Calu3 (cell line): ENCODE measurements around the gene MICAL3. TPM values are rescaled to one million over a fixed set of nuclear protein-coding genes. Genes with fewer than 3 reads are reported as not detected.
"Not testable (repeated sequence)": the region's sequence is repeated elsewhere in the genome, so short reads cannot be mapped to it uniquely, and the experiment has no call there.

Experiments
- BruUV-seq: library from RNA; stranded (reverse); fragments of 400-500 nt; replicated peaks from 2 replicates; lab custom pipeline; 2021; lab: Mats Ljungman, UMichigan
- CTCF ChIA-PET: fragments of 300-600 bp; sonication (Branson Sonifier 250); formaldehyde crosslinking; loops from one replicate; lab custom pipeline; 2022; ENCODE audit warnings: antibody characterized with exemption; lab: Charles Lee
- DNase-seq: peaks from one replicate; pipeline ENCODE4 v3.0.0; 2022
- H3K27ac Mint-ChIP-seq: one replicate; pipeline ENCODE4 v1.8.0; 2022; ENCODE audit warnings: mixed read lengths; ENCODE audit not compliant: unreplicated experiment
- H3K27me3 Mint-ChIP-seq: one replicate; pipeline ENCODE4 v1.8.0; 2022; ENCODE audit warnings: mixed read lengths; ENCODE audit not compliant: unreplicated experiment
- H3K36me3 Mint-ChIP-seq: one replicate; pipeline ENCODE4 v1.8.0; 2022; ENCODE audit warnings: mild to moderate bottlenecking, moderate library complexity, mixed read lengths; ENCODE audit not compliant: insufficient read depth, unreplicated experiment
- H3K4me1 Mint-ChIP-seq: one replicate; pipeline ENCODE4 v1.8.0; 2022; ENCODE audit warnings: mild to moderate bottlenecking, low read depth, mixed read lengths; ENCODE audit not compliant: unreplicated experiment
- H3K4me3 Mint-ChIP-seq: one replicate; pipeline ENCODE4 v1.8.0; 2022; ENCODE audit warnings: mild to moderate bottlenecking, low read depth, moderate library complexity, mixed read lengths; ENCODE audit not compliant: unreplicated experiment
- H3K9me3 Mint-ChIP-seq: one replicate; pipeline ENCODE4 v1.8.0; 2022; ENCODE audit warnings: low read depth, mixed read lengths; ENCODE audit not compliant: unreplicated experiment
- intact Hi-C: fragments of 100-400 bp; cut with micrococcal nuclease; formaldehyde crosslinking; loops from one replicate; pipeline ENCODE4 v1.10.0; 2022; ENCODE audit not compliant: unreplicated experiment
- total RNA-seq: library from RNA; stranded (reverse); gene quantifications from 2 replicates; pipeline ENCODE4 v1.2.3, GENCODE V29; 2022
- TF ChIP-seq, protein P1 (sequence below): fragments of 200-600 bp; IDR thresholded peaks from one replicate; pipeline ENCODE4 v1.8.0; 2022; ENCODE audit warnings: antibody characterized with exemption; ENCODE audit not compliant: unreplicated experiment

Gene MICAL3
- total RNA-seq, 1 experiment from 2014 or later: 60.6 TPM

DNA sequence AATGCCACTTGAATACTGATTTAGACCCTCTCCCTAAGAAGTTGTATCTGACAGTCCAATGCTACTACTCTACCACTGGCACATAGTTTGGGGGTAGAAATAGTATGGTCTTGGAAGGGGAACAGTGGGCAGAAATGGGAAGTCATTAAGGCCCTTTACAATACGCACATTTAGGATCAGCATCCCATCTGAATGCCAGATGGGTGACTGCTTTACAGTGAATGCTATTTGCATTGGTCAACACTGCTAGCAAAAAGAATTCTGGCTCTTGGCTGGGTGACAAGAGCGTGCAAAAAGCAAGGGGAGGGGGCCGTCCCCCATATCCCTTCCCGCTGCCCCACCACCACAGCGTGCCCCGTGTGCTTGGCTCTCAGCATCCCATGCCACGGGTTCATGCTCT lies 145.4 kb downstream of the MICAL3 start:
- no peak for DNase-seq
- H3K9me3 Mint-ChIP-seq: no peaks in the 10 kb centered on the region
- peaks cover 19% of the 10 kb centered on the region for H3K36me3 Mint-ChIP-seq
- H3K27ac Mint-ChIP-seq: no peak overlapping the region
- intact Hi-C loops: no loop called here
- H3K4me3 Mint-ChIP-seq: no peak overlapping the region
- TF ChIP-seq, protein P1, sequence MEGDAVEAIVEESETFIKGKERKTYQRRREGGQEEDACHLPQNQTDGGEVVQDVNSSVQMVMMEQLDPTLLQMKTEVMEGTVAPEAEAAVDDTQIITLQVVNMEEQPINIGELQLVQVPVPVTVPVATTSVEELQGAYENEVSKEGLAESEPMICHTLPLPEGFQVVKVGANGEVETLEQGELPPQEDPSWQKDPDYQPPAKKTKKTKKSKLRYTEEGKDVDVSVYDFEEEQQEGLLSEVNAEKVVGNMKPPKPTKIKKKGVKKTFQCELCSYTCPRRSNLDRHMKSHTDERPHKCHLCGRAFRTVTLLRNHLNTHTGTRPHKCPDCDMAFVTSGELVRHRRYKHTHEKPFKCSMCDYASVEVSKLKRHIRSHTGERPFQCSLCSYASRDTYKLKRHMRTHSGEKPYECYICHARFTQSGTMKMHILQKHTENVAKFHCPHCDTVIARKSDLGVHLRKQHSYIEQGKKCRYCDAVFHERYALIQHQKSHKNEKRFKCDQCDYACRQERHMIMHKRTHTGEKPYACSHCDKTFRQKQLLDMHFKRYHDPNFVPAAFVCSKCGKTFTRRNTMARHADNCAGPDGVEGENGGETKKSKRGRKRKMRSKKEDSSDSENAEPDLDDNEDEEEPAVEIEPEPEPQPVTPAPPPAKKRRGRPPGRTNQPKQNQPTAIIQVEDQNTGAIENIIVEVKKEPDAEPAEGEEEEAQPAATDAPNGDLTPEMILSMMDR: no peak
- no peaks in the 10 kb centered on the region for H3K27me3 Mint-ChIP-seq
- CTCF ChIA-PET: no interaction called here
- no peaks in the 10 kb centered on the region for H3K4me1 Mint-ChIP-seq
- BruUV-seq: no TSS peak

DNA sequence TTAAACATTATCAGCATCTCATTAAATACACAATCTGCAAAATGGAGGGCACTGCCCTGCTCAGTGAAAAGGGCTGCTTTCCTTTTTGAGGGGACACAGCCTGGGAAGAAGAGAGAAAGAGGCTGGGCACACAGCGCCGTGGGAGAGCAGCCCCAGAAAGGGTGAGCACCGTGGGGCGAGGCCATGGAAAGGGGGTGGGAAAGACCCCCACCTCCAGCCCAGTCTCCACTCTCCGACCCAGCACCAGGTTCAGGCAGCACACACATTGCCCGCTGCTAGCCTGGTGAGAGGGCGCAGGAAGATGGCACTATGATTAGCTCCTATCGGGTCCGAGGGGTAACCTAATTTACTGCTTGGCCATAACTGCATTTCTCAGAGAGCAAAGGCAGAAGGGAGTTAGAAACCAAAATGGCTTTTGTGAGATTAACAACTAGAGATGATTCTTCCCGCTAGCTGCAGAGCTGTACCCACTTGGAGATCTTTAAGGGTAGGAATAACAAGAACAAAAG lies 146.1 kb downstream of the MICAL3 start:
- Mint-ChIP-seq H3K4me3 (no peak overlapping the region), H3K27ac (no peak overlapping the region), H3K27me3 (no peaks in the 10 kb centered on the region), H3K36me3 (peaks cover 19% of the 10 kb centered on the region), H3K4me1 (no peaks in the 10 kb centered on the region), H3K9me3 (no peaks in the 10 kb centered on the region)
- CTCF ChIA-PET: no interaction called here
- intact Hi-C loops: no loop called here
- BruUV-seq: no TSS peak
- DNase-seq: no peak
- TF ChIP-seq, protein P1: no peak

DNA sequence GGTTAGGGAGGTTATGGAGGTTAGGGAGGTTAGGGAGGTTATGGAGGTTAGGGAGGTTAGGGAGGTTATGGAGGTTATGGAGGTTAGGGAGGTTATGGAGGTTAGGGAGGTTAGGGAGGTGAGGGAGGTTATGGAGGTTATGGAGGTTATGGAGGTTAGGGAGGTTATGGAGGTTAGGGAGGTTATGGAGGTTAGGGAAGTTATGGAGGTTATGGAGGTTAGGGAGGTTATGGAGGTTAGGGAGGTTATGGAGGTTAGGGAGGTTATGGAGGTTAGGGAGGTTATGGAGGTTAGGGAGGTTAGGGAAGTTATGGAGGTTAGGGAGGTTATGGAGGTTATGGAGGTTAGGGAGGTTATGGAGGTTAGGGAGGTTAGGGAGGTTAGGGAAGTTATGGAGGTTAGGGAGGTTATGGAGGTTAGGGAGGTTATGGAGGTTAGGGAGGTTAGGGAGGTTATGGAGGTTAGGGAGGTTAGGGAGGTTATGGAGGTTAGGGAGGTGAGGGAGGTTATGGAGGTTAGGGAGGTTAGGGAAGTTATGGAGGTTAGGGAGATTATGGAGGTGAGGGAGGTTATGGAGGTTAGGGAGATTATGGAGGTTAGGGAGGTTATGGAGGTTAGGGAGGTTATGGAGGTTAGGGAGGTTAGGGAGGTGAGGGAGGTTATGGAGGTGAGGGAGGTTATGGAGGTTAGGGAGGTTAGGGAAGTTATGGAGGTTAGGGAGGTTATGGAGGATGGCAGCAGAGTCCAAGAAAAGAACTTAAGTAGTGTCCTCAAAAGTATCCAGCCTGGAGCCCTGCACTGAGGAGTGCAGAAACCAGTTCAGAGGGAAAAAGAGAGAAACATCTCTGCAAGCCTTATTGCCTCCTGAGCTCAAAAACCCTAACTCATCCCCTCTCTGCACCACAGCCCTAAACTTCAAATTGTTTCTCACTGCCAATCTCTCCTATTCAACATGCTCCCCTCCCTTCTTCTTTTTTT lies 147.2 kb downstream of the MICAL3 start:
- Mint-ChIP-seq H3K36me3 (peaks cover 19% of the 10 kb centered on the region), H3K27ac (peak overlapping the region; percentile 24)
- CTCF ChIA-PET: interaction anchor here (1.0 to 1.4 kb wide), 2 partner anchors 184 to 199 kb away, joined by 3 read pairs; no protein-coding TSS in a partner anchor
- H3K27me3 Mint-ChIP-seq, BruUV-seq, H3K9me3 Mint-ChIP-seq, intact Hi-C loops, DNase-seq, H3K4me1 Mint-ChIP-seq, H3K4me3 Mint-ChIP-seq: not testable (repeated sequence)

DNA sequence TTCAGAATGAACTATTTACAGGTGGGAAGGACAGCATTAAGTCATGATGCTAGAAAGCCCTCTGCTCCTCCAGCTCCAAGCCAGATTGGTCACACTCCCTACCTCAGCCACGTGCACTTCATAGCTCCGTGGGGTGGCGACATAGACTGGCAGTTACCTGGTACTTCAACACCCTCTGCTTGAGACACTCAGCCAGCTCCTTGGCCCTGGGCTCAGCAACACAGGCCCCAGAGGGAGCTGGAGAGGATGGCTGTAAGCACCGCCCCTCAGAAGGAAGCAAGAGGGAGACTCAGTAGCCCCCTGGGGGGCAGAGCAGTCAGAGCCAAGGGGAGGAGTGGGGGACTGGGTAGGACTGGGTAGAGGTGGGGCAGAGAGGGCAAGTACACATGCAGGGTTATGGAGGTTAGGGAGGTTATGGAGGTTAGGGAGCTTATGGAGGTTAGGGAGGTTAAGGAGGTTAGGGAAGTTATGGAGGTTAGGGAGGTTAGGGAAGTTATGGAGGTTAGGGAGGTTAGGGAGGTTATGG lies 148.0 kb downstream of the MICAL3 start:
- Mint-ChIP-seq H3K36me3 (peaks cover 23% of the 10 kb centered on the region), H3K4me1 (no peaks in the 10 kb centered on the region), H3K9me3 (no peaks in the 10 kb centered on the region), H3K4me3 (no peak overlapping the region), H3K27me3 (no peaks in the 10 kb centered on the region), H3K27ac (no peak overlapping the region)
- intact Hi-C loops: no loop called here
- TF ChIP-seq, protein P1: no peak
- peak; percentile 12 for DNase-seq
- CTCF ChIA-PET: interaction anchor here (1.0 to 1.4 kb wide), 2 partner anchors 185 to 199 kb away, joined by 3 read pairs; no protein-coding TSS in a partner anchor
- BruUV-seq: no TSS peak
